Measurements from ENCODE around the gene COL6A1.
"Not testable (repeated sequence)": the region's sequence is repeated elsewhere in the genome, so short reads cannot be mapped to it uniquely, and the experiment has no call there.

Gene COL6A1

DNA sequence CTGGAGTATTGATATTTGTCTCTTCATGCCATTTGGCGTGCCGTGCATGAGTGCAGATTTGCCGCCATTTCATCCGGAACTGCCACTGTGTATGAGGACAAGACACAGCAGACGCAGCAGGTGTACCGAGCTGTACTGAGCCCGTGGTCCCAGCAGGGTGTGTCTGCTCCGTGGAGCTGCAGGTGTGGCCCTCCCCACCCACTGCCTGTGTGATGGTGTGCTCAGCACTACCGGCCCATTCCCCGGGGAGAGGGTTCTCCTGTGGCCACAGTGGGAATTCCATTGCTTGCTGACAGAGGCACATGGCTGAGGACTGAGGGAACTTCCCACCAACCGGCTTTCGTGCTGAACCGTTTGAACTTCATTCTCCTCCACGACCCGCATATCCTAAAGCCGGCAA lies 34.3 kb upstream of the COL6A1 start:
- DNase-seq (ENCODE audit: low spot score) = no peak

- no peak for DNase-seq (ENCODE audit: low spot score)
Observed at GRCh38 chr21:45947716-45948255, 33.8 kb upstream of the COL6A1 start.

DNA sequence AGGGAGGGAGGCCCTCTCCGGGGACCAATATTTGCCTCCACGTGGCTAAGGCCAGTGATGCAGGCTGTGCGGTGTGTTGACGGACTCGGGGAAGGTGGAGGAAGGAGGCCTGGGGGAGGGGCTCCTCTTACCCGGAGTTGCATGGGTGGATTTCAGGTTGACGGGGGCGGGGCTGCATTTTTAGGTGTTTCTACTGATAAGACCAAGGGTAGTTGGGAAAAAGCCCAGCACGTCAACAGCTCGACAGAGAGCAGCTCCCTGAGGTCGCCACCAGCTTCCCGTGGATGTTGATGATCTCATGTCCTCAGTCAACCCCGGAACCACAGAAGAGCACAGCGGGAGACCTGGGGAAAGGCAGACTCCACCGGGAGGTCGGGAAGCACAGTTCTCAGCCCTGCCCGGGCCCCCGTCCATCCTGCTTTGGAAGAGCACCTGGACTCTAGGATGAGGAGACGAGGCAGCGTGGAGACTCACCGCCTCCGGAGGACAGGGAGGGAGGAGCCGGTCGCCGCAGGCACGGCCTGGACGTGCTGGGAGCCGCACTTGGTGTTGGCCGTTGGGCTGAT lies 32.9 kb upstream of the COL6A1 start:
- DNase-seq (ENCODE audit: low spot score) = no peak

GRCh38 chr21:45949928-45950739 lies 31.4 kb upstream of the COL6A1 start:
- no peak for DNase-seq (ENCODE audit: low spot score)

- peak; percentile 87 for DNase-seq (ENCODE audit: low spot score)
Observed at GRCh38 chr21:45950740-45951515, 30.6 kb upstream of the COL6A1 start.

- no peak for DNase-seq (ENCODE audit: low spot score)
Observed at GRCh38 chr21:45951676-45952075, 29.9 kb upstream of the COL6A1 start.

DNA sequence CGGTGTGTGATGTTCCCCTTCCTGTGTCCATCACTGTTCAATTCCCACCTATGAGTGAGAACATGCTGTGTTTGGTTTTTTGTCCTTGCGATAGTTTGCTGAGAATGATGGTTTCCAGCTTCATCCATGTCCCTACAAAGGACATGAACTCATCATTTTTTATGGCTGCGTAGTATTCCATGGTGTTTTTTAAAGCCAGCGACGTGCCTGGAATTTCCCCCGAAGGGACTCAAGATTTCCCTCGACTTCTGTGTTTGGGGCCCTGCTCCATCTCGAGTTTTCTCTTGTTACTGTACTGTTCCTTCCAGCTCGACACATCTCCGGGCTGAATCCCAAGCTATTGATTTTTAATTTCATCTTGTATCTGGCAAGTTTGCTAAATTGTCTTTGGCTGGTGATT lies 29.0 kb upstream of the COL6A1 start:
- DNase-seq (ENCODE audit: low spot score) = not testable (repeated sequence)

- DNase-seq (ENCODE audit: low spot score) = no peak
Observed at GRCh38 chr21:45952974-45953373, 28.6 kb upstream of the COL6A1 start.

DNA sequence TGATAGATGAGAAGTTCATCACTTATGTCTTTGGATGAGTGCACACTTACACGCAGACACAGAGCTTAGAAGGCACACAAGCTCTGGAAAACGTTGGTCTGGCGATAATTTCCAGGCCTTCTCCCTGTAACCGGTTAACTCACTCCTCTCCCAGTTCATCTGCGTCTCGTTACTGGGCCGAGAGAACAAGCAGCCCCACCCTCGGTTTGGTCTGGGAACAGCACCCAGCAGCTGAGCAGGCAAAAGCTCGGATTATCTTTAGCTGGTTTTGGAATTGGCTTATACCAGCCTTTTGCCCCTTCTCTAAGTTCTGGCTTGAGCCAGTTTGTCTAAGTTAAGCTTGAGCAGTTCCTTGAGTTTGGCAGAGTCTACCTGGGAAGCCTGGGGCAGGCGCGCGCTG lies 27.3 kb upstream of the COL6A1 start:
- DNase-seq (ENCODE audit: low spot score) = peak; percentile 78

- DNase-seq (ENCODE audit: low spot score) = no peak
Observed at GRCh38 chr21:45954921-45955320, 26.6 kb upstream of the COL6A1 start.

DNA sequence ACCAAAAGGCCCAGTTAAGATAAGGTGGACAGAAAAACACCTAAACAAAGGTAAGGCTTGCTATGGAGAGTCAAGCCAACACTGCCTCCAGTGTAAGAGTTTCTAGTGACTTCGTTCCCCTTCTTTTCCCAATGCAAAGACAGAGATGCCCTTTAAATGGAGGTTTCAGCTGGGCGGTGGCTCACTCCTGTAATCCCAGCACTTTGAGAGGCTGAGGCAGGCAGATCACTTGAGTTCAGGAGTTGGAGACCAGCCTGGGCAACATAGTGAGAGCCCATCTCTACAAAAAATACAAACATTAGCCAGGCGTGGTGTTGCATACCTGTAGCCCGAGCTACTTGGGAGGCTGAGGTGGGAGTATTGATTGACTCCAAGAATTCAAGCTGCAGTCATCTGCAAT lies 24.0 kb upstream of the COL6A1 start:
- DNase-seq (ENCODE audit: low spot score) = no peak

- peak; percentile 84 for DNase-seq (ENCODE audit: low spot score)
Observed at GRCh38 chr21:45957981-45958600, 23.5 kb upstream of the COL6A1 start.

- no peak for DNase-seq (ENCODE audit: low spot score)
Observed at GRCh38 chr21:45959182-45959581, 22.4 kb upstream of the COL6A1 start.

GRCh38 chr21:45959779-45960390 lies 21.7 kb upstream of the COL6A1 start:
- DNase-seq (ENCODE audit: low spot score) = no peak

- DNase-seq (ENCODE audit: low spot score) = not testable (repeated sequence)
Observed at GRCh38 chr21:45961408-45961807, 20.2 kb upstream of the COL6A1 start.

DNA sequence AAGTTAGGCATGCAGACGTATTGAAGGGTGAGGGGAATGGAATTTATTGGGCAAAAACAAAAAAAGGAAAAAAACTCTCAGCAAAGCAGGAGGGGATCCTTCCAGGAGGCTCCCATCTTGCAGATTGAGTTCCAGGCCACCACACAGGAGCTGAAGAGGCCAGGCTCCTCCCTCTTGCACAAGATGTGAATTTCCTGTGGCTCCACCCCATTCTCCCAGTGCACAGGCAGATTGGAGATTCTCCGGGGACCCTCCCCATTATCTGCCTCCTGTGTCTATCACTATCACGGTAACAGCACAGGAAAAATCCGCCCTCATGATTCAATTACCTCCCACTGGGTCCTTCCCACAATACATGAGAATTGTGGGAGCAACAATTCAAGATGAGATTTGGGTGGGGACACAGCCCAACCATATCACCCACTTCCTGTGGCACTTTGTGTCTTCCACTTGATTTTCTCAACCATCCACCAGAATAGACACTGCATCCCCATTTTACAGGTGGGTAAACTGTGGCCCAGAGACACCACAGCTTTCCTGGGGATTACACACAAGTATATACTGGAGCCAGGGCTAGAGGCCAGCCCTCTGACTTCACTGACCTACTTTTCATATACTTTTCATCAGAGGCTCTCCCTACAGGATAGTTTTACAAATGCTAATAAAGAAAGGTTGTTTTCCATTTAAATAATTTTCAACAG lies 18.9 kb upstream of the COL6A1 start:
- DNase-seq (ENCODE audit: low spot score) = no peak

DNA sequence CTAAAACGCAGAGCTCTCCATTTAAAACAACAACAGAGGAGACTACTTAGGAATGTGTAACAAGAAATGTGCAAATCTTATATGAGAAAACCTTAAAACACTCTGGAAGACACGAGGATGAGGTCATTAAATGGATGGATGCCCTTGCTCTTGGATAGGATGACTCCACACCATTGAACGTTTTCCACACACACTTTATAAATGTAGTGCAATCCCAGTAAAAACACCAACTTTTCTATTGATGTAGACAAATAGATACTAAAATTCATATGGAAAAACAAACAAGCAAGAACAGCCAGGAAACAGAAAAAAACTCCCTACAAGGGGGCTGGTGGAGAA lies 18.4 kb upstream of the COL6A1 start:
- DNase-seq (ENCODE audit: low spot score) = no peak

DNA sequence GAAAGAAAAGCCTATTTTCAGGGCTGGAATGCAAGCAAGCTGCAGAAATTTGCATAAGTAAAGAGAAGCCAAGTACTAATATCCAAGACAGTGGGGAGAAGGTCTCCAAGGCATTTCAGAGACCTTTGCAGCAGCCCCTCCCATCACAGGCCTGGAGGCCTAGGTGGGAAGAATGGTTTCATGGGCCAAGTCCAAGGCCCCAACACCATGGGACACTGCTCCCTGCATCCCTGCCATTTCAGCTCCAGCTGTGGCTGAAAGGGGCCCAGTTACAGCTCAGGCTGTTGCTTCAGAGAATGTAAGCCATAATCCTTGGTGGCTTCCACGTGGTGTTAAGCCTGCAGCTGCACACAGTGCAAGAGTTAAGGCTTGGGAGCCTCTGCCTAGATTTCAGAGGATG lies 16.9 kb upstream of the COL6A1 start:
- no peak for DNase-seq (ENCODE audit: low spot score)

GRCh38 chr21:45965084-45965809 lies 16.3 kb upstream of the COL6A1 start:
- DNase-seq (ENCODE audit: low spot score) = no peak

DNA sequence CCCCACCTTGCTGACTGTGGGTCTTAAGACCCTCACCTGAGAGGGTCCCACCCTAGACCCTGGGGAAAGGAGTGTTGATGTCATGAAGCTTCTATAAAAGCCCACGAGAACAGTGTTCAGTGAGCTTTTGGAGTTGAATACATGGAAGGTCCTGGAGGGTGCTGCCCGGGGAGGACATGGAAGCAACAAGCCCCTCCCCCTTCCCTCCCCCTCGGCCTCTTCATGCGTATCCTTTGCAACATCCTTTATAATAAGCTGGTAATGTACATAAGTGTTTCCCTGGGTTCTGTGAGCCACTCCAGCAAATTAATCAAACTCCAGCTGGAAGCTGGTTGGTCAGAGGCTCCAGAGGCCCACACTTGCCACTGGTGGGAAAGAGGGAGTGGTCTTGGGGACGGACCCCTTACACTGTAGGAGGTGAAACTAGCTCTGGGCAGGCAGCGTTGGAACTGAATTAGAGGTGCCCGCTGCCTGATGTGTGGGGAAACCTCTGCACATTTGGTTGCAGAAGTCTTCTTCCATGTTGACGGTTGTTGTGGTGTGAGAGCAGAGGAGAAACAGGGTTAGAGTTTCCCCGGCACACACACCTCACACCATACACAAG lies 14.7 kb upstream of the COL6A1 start:
- DNase-seq (ENCODE audit: low spot score) = no peak
